ENCODE data around the gene CCNJL.

- no peak for TF ChIP-seq CTCF (conservative IDR thresholded peaks at IDR 0.05 in 1 of 2, IDR thresholded peaks at IDR 0.05 in 1 of 2; ENCODE audit: extremely low read depth in 1 of 2, insufficient read depth in 1 of 2, low read depth in 1 of 2, low read length in 2 of 2)
- no peak for TF ChIP-seq EZH2 (IDR thresholded peaks at IDR 0.05; ENCODE audit: borderline replicate concordance, low read length)
Measured at GRCh38 chr5:160219356-160219755, 93.0 kb downstream of the CCNJL start.
